Stimulated activated CD4-positive, alpha-beta T cell treated with anti-CD3 and anti-CD28 coated beads, Interleukin-12 subunit alpha, Interleukin-12 subunit beta, amount 100 ng/mL, for 48 hours (primary cell): ENCODE measurements around the gene PTGFRN.

Source experiments
- DNase-seq, 3 donors: peaks; one replicate each; pipeline ENCODE4 v3.0.0-alpha.2; 2020; ENCODE audit warnings: low read depth in 2 of 3, low spot score in 1 of 3

The PTGFRN gene

GRCh38 chr1:116997066-116997465, 87.3 kb downstream of the PTGFRN start:
- DNase-seq: no peak

GRCh38 chr1:116997636-116998035, 87.9 kb downstream of the PTGFRN start:
- DNase-seq: no peak

- DNase-seq: no peak
Observed at GRCh38 chr1:116999596-116999995, 89.9 kb downstream of the PTGFRN start.

GRCh38 chr1:117000142-117000541, 90.4 kb downstream of the PTGFRN start:
- DNase-seq: no peak

GRCh38 chr1:117001254-117001927, 91.7 kb downstream of the PTGFRN start, which contains the start of gene CD101:
CD101 (plus strand) TSS chr1:117001760; CDS start chr1:117001818, 58 bp downstream.
- peak in 2 of 3 donors; percentile 31 to 42 for DNase-seq

- no peak for DNase-seq
Observed at GRCh38 chr1:117003223-117003875, 93.6 kb downstream of the PTGFRN start.

- no peak for DNase-seq
Observed at GRCh38 chr1:117007719-117008013, 98.0 kb downstream of the PTGFRN start.

GRCh38 chr1:117008656-117009055, 98.9 kb downstream of the PTGFRN start:
- DNase-seq: no peak

GRCh38 chr1:117009132-117009531, 99.4 kb downstream of the PTGFRN start:
- DNase-seq: no peak

GRCh38 chr1:117010310-117010969, 100.7 kb downstream of the PTGFRN start:
- no peak for DNase-seq

GRCh38 chr1:117011334-117011733, 101.6 kb downstream of the PTGFRN start:
- DNase-seq: no peak

GRCh38 chr1:117013309-117013858, 103.7 kb downstream of the PTGFRN start:
- DNase-seq: no peak

- no peak for DNase-seq
Observed at GRCh38 chr1:117014209-117014608, 104.5 kb downstream of the PTGFRN start.

- DNase-seq: no peak
Observed at GRCh38 chr1:117015724-117016123, 106.0 kb downstream of the PTGFRN start.

GRCh38 chr1:117017062-117017461, 107.3 kb downstream of the PTGFRN start:
- DNase-seq: no peak

GRCh38 chr1:117017648-117018047, 107.9 kb downstream of the PTGFRN start:
- DNase-seq: no peak

- DNase-seq: no peak
Observed at GRCh38 chr1:117020526-117021156, 110.9 kb downstream of the PTGFRN start.

- DNase-seq: no peak
Observed at GRCh38 chr1:117022114-117022513, 112.4 kb downstream of the PTGFRN start.

GRCh38 chr1:117025568-117025967, 115.9 kb downstream of the PTGFRN start:
- DNase-seq: no peak

- DNase-seq: no peak
Observed at GRCh38 chr1:117026361-117026760, 116.6 kb downstream of the PTGFRN start.

GRCh38 chr1:117029685-117030084, 120.0 kb downstream of the PTGFRN start:
- no peak for DNase-seq
